SKM-1 treated with dmso at 0.1 percent for 144 hours (cell line): ENCODE results near the gene SCRG1.
A peak's percentile ranks its signal among the peaks of the same experiment; 100 is the strongest.

ENCODE experiments used
- DNase-seq: peaks from one replicate; lab custom pipeline; 2025; ENCODE audit not compliant: unreplicated experiment; lab: John Stamatoyannopoulos, UW

SCRG1 gene

GRCh38 chr4:173398779-173399415 lies at the start of gene SCRG1:
SCRG1 (minus strand) TSS chr4:173399116; CDS start chr4:173391414, 7,702 bp downstream.
- no peak for DNase-seq

- no peak for DNase-seq
Measured at GRCh38 chr4:173448103-173448502, 49.2 kb upstream of the SCRG1 start.

GRCh38 chr4:173446416-173446815 lies 47.5 kb upstream of the SCRG1 start:
- DNase-seq, result no peak

- DNase-seq, result no peak
Measured at GRCh38 chr4:173443121-173443520, 44.2 kb upstream of the SCRG1 start.

- no peak for DNase-seq
Measured at GRCh38 chr4:173442223-173442932, 43.5 kb upstream of the SCRG1 start.

DNA sequence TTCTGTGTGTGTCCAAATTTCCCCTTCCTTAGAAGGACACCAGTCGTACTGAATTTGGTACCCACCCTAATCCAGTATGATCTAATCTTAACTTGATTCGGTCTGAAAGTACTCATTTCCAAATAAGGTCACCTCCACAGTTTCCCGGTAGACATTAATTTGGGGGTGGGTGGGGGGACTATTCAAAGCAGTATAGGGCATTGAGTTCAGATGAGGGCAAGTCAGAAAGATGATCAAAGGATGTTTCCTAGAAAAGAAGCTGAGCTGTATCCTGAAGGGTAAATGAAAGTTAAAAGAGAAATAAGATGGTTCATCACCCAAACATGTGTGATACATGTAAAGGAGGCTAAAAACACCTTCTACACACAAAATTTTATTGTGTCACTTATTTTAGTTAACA lies 42.0 kb upstream of the SCRG1 start:
- no peak for DNase-seq

DNA sequence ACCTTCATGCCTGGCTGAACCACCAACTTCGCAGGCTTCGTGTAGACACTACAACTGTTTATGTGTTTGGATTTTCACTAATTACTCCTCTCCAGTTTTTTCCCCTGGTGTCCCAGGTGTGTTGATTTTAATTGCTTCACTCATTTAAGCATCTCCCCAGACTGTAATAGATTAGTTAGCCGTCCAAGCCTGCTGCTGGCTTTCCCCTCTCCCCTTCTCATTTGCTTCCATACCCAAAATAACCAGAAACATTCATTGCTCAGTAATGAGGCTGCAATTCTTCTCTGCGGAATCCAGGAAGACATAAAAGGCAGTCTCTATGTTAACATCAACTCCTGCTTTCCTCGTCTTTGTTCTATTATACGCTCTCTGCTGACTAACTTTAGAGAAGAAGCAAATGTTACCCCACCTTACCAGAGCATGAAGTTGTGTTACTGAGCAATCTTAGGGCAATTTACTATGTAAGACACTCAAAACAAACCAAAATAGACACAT lies 37.9 kb upstream of the SCRG1 start:
- DNase-seq, result no peak

- no peak for DNase-seq
Measured at GRCh38 chr4:173436149-173436579, 37.2 kb upstream of the SCRG1 start.

DNA sequence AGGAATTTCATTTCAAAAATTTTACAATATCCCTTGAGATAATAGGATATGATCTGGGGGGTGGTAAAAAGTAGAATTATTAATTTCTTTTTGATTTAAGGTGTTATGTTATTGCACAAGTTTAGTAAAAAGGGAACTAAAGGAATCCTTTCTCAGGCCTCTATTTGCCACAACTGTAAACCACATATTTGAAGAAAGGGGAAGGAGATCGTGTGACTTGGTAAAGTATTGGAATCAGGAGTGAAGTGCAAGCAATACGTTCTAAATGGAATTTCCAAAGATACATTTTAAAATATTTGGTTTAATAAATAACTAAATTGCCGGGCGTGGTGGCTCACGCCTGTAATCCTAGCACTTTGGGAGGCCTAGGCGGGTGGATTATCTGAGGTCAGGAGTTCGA lies 35.3 kb upstream of the SCRG1 start:
- DNase-seq, result peak; percentile 88

DNA sequence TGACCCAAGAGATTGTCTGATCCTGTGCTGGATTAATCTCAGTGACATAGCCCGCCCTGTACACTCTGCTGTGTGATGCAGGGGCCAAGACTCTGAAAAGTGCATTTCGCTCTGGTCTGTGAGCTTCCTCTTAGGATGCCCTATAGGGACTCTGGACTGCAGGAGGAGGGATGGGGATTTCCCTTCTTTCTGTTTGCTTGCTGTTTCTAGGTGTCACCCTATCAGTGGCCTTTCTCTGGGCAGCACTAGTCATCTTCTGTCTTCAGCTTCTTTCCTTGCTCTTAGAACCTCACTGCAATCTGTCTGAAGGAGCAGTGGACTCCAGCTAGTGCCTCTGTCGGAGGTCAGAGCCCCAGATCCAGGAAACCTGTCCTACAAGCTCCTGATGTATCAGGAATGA lies 34.5 kb upstream of the SCRG1 start:
- no peak for DNase-seq

GRCh38 chr4:173432430-173432829 lies 33.5 kb upstream of the SCRG1 start:
- no peak for DNase-seq

DNA sequence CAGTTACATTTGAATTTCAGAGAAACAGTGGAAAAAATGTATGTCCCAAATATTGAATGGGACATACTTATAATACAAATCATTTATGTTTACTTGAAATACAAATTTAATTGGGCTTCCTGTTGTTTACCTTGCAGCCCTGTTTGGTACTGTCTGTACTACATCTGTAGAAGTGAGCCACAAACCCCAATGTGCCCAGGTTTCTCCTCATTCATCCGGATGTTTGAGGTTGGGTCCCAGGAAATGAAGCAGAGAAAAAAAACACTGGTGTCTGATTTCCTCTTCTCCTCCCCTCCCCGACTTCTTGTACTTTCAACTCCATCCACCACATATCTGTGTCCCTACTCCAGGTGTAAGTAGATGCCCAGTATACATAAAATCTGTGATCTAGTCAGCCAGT lies 27.1 kb upstream of the SCRG1 start:
- no peak for DNase-seq

DNA sequence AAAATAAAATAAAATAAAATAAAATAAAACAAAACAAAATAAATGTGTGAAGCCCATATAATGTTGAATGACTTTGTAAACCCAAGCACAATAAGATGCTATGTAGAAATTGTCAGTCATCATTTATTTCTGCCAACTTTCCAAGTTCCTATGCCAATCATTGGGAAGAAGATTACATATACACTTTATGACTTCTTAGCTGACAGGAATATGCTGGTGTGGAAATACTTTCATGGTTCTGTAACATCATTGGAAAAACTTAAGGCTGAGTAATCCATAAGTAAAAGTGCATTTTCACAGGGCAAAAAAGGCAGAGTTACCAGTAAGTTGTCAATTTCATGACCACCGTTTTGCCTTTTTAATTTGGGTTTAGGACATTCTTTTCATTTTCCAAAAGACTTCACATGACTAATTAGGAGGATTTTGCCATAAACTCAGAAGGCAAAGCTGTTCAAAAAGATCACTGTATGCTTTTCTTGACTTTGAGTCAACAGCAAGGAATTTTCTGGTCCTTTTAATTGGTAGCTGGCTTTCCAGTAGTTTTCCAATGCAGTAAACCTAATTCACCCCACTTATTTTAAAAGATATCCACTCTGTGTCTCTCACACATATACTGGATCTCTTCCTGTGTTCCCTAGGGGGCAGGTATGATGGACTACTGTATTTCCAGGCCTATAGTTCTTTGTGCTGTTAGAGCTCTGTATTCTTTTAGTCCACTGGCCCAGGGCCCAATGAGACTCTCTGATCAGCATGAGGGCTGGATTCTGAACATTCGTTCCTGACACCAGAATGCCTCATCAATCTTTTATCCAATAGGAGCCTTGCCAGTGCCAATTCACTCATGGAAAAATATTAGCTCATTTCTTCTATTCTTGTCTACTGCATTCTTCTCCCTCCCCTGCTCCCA lies 26.2 kb upstream of the SCRG1 start:
- no peak for DNase-seq

DNA sequence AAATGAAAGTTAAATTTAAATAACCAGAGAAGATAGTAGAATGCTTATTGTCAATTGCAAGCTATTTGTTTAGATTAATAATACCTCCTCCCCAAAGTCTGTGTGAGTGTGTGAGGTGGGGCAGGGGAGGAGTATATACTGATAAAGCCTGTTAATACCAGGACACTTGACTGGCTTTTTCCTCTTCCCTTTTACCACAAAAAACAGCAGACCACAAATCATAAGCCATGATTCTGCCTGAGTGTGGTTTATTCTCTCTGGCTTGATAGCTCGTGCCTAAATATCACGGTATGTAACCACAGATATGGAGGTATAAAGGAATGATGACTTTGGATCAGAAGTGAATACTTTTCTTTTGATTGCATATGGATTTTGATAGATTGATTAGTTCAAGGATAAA lies 21.9 kb upstream of the SCRG1 start:
- DNase-seq, result no peak

- peak; percentile 6 for DNase-seq
Measured at GRCh38 chr4:173420324-173420752, 21.4 kb upstream of the SCRG1 start.

DNA sequence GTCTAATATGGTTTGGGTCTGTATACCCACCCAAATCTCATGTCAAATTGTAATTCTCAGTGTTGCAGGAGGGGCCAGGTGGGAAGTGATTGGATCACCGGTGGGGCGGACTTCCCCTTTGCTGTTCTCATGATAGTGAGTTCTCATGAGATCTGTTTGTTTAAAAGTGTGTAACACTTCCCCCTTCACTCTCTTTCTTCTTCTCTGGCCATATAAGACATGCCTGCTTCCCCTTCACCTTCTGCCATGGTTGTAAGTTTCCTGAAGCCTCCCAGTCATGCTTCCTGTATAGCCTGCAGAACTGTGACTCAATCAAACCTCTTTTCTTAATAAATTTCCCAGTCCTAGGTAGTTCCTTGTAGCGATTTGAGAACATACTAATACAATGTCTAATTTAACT lies 19.7 kb upstream of the SCRG1 start:
- DNase-seq, result peak; percentile 50

DNA sequence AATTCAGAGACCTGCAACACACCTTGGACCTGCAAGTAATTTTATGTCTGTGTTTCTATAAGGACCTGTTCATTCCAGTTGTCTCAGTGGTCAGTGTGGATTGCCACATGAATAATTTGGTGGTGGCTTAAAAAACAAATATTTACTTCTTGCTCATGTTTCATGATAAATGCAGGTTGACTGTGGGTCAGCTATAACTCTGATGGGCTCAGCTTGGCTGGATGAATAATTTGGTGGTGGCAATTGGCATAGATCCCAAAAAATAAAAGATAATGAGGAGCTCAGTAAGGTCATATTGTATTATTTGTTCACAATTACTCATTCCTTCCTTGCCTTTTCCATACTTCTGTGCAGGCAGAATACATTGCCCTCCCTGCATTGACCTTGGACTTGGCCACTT lies 18.9 kb upstream of the SCRG1 start:
- no peak for DNase-seq

DNA sequence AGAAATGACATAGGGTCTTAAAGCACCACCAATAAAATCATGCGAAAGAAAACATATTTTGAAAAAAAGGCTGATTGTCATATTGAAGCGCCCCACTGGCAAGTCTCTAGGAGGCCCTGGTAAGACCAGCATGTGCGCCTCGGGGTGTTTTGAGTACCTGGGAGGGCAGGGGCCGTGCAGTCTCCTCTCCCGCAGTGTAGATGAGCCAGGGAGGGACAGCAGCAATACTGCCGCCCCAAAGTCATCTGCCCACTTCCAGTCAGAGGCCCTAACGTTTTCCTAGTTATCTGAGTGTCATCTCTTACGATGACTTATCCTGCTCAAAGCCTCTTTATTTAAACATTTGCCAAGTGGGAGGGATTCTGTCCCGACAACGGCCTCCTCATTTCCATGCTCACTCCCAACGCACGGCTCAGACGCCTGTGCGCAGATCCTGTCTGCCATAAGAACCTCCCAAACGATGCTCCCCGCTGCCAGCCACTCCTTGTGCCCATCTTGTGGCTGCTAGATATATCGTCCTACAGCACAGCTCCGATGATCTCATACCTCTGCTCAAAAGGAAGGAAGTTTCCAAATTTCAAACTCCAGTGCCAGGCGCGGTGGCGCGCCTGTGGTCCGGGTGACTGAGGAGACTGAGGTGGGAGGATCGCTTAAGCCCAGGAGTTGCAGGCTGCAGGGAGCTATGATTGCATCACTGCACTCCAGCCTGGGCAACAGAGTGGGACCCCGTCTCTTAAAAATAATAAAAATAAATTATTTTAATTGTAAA lies 17.2 kb upstream of the SCRG1 start:
- DNase-seq, result peak; percentile 97

GRCh38 chr4:173415092-173415491 lies 16.2 kb upstream of the SCRG1 start:
- DNase-seq, result peak; percentile 92

DNA sequence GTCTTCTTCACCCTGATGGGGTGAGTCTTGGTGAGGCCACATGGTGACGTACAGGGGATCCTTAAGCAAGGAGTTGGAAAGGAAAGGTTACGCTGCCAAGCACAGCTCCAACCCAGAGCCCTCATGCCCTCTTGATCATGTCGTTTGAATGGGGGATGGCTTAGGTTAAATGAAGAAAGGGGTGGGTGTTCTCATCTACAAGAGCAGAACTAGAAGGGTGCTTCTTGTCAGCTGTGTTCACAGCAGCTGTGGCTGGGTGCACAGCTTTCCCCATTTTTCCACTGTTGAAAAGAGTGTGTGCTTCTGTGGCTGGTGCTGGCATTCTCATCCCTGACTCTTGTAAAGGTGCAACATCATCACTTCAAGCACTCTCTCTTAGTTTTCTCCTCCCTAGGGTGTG lies 15.5 kb upstream of the SCRG1 start:
- DNase-seq, result no peak

- peak; percentile 12 for DNase-seq
Measured at GRCh38 chr4:173413036-173413435, 14.1 kb upstream of the SCRG1 start.
